T-helper 22 cell (primary cell): Measurements from ENCODE around the gene MKKS.
A peak's percentile ranks its signal among the peaks of the same experiment; 100 is the strongest.

Experiments
- DNase-seq: peaks from one replicate; pipeline ENCODE4 v3.0.0-alpha.2; 2020; ENCODE audit warnings: low read depth

Gene MKKS

DNA sequence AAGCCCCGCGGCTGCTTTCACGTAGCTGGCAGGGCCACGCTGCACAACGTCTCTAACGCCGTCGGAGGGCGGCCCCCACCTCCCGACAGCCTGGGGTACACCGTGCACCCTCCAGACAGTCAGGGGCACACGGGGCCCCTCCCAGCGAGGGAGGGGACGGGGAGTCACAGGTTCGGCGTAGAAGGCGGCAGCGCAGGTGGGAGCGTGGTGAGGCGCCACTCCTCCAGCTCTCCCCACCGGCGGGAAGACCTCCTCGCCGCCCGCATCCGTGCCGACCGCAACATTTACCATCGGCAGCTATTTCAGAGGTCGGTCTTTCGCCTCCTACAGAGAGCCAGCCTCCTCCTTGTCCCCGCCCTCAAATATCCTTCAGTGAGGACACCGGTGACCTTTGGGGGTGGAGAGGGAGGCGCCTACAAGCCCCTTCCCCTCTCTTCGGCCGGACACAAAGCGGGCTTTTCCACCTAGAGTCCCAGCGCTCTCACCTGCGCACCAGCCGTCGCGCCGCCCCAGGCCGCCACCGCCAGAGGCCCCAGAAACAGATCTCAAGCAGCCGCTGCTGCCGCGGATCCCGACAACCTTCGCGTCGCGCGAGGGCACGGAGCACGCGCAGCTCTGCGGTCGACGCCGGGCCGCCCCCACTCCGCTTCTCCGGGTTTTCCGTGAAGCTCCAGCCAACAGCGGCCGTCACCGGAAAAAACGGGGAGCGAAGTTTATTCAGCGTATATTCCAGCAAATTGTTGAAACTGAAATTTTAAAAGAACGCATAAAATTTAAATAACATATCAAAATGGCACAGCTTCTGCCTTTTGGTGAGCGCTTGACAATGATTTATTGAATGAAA lies at the start of gene MKKS:
TSS of gene MKKS (minus strand) at position 600 of the 844 bp plus-strand sequence. CDS start 20,708 bp downstream, outside the sequence.
- DNase-seq = peak; percentile 76

DNA sequence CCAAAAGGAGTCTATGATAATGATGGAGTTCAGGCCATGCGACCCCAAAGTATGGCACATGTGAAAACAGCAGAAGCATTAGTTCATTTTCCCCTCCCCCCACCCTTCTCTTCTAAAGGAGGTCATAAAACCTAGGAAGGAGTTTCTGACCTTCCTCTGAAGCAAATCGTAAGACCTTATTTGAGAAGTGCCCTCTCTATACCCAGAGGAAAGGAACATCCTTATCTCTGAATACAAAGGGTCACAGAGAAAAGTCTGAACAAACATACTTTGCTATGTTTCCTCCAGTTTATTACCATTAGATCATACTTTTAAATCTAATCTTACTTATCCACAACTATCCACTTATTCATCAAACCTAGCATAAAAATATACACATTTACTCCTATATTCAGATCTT lies 49.7 kb upstream of the MKKS start:
- DNase-seq = no peak

DNA sequence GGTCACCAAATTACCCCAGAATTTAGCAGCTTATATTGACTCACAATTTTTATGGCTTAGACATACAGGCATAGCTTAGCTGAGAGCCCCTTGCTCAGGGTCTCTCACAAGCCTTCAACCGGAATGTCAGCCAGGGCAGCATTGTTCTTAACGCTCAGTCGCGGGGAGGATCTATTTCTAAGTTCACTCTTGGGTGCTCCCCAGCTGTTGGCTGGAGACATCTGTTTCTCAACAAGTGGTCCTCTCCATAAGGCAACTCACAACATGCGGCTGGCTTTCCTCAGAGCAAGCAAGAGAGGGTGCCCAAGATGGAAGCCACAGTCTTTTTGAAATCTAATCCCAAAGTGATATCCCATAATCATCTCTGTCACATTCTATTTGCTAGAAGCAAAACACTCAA lies 47.7 kb upstream of the MKKS start:
- DNase-seq = no peak

DNA sequence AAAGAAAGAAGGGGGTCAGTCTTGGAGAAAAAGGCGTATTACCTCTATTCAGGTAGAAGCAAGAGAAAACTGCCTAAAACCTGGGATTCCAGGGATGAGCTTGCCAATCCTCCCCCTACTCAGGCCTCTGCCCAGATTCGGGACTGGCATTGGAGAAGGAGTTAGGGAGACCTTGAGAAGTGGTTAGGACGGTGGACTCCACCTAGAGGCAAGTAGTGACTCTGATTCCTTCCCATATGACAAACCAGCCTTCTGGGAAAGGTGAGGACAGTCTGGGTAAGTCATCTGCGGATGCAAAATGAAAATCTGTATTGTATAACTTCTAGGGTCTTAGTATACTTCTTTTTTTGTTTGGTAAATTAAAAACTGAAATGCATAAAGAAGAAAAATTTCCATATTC lies 44.9 kb upstream of the MKKS start:
- DNase-seq = no peak

DNA sequence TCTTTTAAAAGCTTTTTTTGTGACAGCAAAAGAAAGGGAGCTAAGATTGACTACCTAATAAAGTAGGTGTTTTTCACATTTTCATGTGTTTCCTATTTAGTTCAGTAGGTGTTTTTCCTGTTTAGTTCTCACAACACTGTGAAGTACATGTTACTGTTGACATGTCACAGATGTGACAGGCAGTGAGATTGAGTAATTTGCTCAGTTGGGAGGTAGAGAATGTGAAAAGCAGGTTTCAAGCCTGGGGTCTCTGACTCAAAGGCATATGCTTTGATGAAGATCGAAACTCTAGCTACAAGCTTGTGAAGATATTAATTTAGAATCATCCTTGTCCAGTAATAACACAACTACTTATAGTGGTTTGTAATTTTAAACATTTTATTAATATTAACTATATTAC lies 44.2 kb upstream of the MKKS start:
- DNase-seq = no peak

DNA sequence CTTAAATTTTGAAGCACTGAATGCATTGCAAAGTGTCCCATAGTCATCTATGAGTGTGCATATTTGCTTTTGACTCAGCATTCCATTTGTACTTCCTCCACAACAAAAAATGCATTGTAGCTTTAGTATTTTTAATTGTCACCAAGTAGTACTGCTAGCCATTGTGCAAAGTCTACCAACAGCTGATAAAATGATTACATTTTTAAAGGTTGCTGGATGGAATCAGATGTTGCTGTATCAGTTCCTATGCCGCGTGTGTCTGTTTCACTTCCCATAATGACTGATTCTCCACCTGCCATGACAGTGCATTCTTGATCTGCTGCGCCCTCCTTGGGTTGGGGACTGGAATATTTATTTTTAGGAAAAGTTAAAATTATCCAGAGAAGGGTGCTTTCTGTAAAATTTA lies 42.3 kb upstream of the MKKS start:
- no peak for DNase-seq

DNA sequence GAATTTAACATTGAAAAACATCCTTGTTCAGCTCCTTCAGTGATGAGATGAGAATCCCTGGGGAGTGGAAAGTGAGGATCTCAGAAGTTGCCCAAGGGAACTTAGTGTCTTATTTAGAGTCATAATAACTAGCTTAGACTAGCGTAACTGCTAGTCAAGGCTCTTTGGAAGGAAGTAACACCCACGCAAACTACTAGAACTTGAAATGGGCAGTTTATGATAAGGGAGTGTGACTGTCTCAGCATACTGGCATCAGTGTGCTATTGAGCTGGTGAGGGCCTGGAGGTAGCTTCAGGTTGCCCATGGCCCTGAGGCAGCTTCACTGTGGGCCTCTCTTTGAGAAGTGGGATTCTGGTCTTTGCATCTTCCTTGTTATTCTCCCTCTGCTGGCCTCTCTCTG lies 41.2 kb upstream of the MKKS start:
- no peak for DNase-seq

DNA sequence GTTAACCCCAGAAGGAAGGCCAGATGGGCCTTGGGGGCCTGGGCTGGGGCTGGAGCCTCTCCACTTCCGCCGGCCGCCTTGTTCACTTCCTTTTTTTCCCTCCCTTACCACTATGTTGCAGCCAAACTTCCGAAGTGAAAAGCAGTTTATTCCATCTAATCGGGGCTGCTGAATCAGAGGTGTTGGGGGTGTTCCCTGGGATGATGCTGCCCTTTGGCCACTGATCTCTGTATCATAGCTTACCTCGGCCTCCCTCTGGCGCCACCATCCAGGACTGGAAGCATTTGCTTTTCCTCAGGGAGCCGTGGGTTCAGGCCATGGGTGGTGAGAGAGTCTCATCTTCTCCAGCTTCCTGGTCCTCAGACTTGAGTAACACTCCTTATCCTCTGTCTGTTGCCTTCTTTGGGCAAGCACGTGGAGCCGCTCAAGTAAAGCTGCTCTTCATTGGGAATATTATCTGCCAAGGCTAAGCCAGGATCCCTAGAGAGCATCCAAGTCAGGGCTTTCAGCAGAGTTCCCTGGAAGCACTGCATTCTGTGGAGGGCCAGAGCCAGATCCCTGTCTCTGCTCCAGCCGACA lies 40.7 kb upstream of the MKKS start:
- no peak for DNase-seq

DNA sequence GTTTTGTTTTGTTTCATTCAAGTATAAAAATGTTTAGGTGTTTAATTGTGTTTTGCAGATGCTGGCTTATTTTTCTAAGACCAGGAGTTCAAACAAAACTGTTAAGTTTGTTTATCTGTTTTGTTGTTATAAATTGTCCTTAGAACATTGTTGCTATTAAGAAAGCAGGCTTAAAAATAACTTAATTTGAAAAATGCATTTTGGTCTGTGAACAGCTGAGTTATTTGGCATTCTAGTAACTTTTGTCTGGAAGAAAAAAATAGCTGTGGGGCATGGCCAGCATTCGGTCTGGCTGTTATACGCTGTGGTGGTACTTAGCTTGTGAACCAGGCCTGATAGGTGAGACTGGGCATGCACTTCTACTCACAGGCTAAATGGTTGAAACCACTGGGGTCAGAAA lies 38.8 kb upstream of the MKKS start:
- DNase-seq = no peak

DNA sequence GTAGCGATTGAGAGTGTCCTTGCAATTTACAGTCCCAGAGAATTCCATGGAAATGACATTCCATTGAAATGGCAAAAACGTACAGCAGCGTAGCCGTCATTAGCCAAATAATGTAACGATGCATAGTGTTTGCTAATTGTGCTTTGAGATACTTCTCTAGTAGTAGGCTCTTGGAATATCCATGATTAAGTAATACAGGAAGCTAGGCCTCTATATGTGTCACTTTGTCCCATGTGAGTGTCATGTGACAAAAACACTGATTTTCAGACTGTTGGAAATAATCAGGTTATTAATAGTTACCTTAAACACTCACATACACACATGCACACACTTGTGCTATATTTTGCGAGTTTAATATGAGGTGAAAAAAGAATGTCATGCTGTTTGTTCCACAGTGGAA lies 36.3 kb upstream of the MKKS start:
- no peak for DNase-seq

DNA sequence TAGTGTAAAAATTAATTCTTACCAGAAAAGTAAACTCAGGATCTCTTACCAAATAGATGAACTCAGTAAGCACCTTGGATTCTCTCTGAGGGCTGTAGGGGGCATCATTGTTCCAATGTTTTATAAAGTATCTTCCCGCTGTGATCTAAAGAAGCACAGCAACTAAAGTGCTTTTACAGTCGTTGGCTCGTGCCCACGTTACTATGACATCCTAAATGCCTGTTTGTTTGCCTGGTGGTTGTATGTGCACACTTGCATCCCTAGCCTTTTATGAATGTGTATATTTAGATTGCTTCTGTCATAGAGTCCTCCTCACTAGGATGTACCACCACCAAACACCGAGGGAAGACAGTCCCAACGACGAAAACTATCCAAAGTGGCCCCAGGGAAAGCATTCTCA lies 35.6 kb upstream of the MKKS start:
- DNase-seq = no peak

DNA sequence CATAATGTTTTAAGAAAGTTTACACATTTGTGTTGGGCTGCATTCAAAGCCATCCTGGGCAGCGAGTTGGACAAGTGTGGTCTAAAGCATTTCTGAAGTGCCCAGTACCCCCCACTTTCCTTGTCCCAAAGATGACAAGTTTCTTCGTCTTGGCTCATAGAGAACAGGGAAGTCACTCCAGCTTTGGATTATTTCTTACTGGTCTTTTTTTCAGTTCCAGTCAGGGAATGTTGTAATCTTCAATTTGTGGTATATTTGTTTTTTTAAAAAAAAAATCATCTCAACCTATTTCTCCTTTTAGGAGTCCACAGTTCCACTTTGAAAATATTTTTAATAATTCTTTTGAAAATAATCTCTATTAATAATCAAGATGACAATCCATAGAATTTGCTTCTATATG lies 35.0 kb upstream of the MKKS start:
- no peak for DNase-seq

DNA sequence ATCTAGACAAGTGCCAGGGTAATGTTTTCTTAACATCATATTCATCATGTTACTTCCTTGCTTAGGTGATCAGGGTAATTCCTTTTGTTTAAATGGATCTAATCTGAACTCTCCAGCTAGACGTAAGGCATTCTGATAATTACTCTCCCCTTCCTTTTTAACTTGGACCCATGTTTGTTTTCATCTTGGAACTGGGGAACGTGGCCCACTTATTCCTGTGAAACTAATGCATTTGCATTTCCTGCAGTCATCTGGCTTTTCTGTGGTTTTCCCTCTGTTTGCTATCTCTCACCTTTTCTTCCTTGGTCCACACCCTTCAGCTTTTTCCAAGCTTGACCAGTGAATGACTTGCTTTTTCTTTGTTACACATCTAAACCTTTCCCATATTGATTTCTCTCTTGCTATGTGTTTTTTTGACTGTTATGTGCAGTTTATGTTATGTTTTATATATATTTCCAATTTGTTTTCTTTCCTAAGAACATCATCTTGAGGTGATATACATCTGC lies 34.4 kb upstream of the MKKS start:
- no peak for DNase-seq

DNA sequence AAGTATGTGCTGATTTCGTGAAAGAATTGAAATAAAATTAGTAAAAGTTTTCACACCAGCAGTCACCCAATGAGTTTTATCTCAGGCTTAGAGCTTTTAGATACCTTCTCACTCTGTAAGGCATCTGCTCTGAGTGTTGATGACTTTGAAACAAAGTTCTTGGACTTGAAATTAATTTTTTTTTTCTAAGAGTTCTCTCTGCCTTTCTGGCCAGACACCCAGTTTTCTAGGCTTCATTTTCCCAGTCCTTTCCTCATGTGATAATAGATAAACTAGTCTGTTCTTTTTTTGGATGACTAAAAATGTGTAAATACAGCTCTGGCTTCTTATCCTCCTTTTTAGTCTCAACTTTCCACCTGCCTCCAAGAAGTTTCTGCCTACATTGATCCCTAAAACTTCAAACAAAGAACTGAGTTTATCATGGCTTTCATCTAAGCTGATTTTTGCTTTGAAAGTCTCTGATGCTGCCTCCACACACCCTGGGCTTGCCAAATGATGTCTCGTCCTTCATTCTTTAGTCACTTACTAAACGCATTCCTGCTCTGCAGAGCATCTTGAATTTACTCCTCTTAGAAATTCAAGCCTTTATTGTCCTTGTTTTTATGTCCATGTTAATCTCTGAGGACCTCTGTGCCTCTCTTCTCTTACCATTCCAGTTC lies 33.8 kb upstream of the MKKS start:
- DNase-seq = no peak

DNA sequence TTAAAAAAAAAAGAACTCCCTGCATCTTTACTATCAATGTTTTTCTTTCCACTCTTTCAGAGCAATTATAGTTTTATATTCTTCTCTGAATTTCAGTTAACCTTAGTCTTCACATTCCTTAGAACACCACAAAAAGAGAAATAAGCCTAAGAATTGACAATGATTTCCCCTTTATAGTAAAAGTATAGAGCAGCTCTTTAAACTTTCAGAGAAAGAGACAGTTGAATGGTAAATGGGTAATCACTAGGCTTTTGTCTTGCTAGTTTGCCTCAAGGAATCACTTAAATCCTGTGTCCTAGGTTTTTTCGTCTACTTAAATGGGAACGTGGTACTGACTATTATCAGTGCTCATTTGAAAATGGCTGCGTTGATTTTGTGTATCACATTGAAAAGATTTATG lies 32.8 kb upstream of the MKKS start:
- DNase-seq = no peak

DNA sequence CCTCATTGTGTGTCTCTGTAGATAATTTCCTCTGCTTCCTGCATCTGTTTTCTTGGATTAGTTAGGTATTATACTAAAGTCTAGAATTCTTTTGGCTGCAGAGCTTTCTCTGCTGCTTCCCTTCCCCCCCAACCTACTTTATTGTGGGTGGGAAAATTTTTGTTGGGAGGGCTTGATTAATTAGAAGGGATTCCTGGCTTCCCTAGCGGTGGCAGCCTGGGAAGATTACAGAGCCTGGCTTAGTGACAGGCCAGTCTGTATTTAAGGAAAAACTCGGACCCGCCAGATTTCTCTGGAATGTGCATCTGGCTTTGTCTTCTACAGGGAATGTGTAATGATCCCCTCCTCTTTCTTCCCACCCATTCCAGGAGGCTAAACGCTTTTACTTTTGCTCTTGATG lies 32.3 kb upstream of the MKKS start:
- no peak for DNase-seq

DNA sequence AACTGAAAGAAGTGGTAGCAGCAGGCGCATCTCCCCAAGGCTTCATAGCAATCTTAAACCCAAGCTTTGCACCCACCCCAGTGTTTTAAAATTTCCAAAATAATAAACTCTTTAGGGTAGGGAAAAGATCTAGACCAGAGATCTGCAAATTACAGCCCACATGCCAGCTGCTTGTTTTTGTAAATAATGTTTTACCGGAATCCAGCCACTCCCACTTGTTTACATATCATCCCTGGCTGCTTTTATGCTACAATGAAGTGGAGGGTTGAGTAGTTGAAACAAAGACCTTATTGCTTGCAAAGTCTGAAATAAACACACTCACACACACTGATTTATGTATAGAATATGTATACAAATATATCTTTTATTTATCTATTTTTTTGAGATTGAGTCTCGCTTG lies 31.1 kb upstream of the MKKS start:
- DNase-seq = no peak

DNA sequence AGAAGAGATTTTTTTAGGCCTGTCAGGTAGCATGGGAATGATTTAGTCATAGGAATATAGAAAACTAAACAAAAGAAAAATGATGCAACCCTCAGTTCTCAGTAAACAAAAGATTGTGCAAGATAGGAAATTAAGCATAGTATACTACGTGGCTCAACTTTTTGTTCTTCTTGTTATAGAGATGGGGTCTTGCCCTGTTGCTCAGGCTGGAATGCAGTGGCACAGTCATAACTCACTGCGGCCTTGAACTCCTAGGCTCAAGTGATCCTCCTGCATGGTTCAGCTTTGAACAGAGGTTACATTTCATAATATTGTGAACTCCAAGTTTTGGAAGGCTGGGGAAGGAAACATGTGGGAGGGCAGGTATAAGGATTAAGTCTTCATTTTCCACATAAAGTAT lies 29.6 kb upstream of the MKKS start:
- no peak for DNase-seq

DNA sequence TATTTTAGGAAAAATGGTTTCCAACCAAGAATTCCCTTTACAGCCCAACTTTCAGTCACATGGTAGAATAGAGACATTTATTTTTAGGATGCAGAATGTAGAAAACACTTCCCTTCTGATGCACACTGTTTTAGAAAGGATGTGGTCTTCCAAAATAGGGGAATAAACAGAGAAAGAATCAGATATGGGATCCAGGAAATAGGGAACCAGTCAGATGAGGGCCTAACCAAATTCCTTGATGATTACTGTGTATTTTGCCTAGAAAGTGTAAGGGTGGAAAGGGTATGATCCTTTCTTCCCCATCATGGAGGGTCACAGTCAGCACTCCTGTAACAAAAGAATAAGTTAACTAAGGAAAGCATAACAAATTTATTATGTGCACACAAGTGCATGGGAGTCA lies 28.5 kb upstream of the MKKS start:
- no peak for DNase-seq

DNA sequence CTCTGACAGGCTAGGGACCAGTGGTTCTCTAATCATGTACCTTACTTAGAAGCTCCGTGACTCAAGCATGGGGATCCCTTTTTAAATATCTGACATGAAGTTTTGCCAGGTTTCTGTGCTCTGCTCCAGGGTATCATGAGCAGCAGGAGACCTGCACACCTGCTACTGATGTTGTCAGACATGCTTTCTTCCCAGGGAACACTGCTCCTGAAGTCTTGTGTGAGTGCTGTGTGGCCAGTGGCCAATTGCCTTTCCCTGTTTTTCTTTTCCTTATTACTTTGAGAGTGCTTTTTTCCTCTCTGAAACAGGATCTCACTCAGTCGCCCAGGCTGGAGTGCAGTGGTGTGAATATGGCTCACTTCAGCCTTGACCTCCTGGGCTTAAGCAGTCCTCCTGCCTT lies 27.5 kb upstream of the MKKS start:
- no peak for DNase-seq

DNA sequence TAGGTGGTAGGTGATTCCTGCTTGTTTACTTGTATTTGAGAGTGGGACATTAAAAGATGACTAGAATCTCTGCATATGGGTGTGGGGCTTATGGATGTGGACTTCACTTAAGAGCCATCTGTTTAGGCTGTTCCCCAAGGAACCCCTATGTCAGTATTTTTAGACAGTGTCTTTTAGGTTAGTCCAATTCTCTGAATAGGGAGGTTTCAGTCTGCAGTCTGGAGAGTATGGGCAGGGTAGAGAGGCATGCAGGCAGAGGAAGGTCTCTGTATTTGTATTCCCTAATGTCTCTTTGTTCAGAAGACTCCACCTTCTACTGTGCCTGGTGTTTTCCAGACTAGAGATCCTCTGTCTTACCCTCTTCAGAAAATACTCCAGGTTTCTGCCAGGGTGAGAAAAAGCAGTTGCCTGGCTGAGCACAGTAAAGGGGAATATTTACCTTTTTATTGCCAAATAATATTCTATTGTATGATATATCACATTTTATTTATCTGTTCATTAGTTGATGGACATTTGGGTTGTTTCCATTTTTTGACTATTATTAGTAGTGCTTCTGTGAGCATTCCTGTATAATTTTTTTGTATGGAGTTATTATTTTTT lies 20.2 kb upstream of the MKKS start:
- DNase-seq = no peak

DNA sequence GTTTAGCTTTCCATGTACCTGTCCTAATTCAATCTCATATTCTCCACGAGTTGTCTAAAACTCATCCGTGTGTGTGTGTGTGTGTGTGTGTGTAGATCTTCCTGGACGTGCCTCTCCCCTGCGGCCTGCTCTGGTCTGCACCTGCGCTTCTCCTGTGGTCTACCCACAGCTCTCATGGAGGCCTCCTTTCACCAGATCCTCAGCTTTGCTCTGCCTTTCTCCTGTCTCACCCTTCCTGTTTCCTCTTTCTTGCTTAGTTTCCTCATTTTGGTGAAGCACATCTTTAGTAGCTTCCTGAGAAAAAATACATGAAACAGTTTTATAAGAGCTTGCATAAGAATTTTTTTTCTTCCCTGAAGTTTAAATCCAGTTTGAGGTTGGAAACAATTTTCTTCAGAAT lies 19.2 kb upstream of the MKKS start:
- no peak for DNase-seq

DNA sequence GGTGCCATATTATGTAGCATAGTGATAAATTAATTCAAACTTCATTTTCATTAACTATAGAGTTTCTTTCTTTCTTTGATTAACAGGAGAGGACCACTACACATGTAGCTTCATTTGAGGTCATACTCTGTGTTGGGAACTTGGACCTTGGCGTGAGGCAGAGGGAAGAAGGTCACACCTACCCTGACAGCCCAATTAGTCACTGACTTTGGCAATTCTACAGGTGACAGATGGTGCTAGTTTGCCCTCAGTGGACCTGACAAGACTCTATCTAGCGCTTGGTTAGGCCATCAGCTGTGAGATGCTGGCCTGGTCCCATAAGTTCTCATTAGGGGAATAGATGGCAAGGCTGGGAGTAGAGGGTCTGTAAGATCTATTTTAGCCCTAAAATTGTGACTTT lies 15.2 kb upstream of the MKKS start:
- DNase-seq = no peak
